Stimulated activated CD8-positive, alpha-beta memory T cell treated with anti-CD3 and anti-CD28 coated beads, Interleukin-7, amount 100 ng/mL, for 4 hours (primary cell): ENCODE measurements around the gene NEK1.

ENCODE experiments used
- DNase-seq, 2 donors: peaks; one replicate each; pipeline ENCODE4 v3.0.0-alpha.2; 2020; ENCODE audit warnings: low read depth in 2 of 2

Gene NEK1, protein sequence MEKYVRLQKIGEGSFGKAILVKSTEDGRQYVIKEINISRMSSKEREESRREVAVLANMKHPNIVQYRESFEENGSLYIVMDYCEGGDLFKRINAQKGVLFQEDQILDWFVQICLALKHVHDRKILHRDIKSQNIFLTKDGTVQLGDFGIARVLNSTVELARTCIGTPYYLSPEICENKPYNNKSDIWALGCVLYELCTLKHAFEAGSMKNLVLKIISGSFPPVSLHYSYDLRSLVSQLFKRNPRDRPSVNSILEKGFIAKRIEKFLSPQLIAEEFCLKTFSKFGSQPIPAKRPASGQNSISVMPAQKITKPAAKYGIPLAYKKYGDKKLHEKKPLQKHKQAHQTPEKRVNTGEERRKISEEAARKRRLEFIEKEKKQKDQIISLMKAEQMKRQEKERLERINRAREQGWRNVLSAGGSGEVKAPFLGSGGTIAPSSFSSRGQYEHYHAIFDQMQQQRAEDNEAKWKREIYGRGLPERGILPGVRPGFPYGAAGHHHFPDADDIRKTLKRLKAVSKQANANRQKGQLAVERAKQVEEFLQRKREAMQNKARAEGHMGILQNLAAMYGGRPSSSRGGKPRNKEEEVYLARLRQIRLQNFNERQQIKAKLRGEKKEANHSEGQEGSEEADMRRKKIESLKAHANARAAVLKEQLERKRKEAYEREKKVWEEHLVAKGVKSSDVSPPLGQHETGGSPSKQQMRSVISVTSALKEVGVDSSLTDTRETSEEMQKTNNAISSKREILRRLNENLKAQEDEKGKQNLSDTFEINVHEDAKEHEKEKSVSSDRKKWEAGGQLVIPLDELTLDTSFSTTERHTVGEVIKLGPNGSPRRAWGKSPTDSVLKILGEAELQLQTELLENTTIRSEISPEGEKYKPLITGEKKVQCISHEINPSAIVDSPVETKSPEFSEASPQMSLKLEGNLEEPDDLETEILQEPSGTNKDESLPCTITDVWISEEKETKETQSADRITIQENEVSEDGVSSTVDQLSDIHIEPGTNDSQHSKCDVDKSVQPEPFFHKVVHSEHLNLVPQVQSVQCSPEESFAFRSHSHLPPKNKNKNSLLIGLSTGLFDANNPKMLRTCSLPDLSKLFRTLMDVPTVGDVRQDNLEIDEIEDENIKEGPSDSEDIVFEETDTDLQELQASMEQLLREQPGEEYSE (N-terminal part only)

GRCh38 chr4:169611991-169612870, at the start of gene NEK1:
Gene NEK1 (minus strand): TSS chr4:169612583. CDS start chr4:169602630, 9,953 bp downstream.
- DNase-seq, result peak; percentile 72 to 83

GRCh38 chr4:169661761-169662160, 49.4 kb upstream of the NEK1 start:
- DNase-seq, result no peak

DNA sequence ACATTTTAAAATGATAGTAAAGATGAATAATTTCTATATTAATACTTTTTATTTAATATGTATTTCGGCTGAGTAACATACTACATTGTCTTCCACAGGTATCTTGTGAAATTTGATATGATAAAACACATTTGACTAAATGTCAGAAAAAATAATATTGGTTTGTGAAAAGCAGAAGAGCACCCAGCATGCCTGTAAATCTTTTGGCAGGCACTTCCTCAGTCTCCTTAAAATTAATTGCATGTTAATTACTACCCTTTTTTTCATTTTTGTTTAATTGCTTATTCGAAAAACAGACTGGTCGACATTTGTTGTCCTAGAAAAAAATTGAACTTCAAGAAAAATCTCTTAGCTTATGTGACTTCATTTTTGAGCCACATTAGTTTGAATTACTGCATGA, 48.5 kb upstream of the NEK1 start:
- DNase-seq, result no peak

- peak; percentile 57 to 68 for DNase-seq
These were observed 47.6 kb upstream of the NEK1 start for GRCh38 chr4:169659716-169660670.

DNA sequence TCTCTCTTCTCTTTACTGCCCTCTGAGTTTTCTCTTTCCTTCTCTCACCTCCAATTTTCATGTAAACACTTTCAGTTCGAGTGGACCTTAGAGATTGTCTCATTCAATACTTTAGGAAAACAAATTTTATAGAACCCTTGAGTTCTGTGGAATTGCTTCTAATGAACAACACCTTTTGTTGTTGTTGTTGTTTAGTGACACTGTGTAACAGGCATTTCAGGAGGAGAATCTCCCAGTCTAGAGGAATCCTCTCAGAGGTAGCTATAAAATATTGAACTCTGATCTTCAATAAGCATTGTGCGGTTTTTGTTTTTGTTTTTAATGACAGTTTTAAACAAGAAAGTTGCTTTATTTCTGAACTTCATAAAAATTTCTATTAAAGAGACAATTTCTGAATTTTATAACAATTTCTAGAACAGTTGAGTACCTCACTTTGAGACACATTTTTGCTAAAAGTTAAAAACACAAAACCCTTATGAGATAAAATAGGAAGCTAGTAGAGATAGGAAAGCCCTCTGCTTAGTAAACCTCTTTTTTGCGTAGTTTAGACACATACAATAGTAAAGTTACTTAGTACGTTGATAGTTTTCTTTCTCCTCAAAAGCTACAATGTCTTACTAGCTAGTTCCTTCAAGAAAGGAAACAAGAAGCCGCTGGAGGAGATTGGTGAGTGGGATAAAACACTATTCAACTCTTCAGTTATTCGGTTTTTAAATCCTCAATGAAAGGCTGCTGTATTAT, 46.8 kb upstream of the NEK1 start:
- DNase-seq, result no peak

DNA sequence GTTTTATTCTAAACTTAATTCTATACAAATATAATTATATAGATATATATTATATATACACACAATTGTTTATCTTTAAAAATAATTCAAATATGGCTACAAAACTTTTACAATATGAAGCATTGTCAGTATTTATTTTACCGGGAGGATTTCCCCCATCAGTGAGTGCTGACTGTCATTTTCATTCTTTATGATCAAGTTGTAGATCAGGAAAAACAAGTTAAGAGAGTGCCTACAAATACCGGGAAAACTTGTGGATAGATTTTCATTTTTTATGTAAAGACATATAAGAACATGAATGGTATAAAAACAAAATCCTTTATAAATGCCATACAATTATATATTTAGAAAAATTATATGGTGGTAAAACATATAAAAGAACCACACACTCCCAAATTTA, 45.8 kb upstream of the NEK1 start:
- DNase-seq, result no peak

GRCh38 chr4:169657470-169658107, 45.2 kb upstream of the NEK1 start:
- DNase-seq, result no peak

- no peak for DNase-seq
These were observed 43.0 kb upstream of the NEK1 start for GRCh38 chr4:169655401-169655800.

DNA sequence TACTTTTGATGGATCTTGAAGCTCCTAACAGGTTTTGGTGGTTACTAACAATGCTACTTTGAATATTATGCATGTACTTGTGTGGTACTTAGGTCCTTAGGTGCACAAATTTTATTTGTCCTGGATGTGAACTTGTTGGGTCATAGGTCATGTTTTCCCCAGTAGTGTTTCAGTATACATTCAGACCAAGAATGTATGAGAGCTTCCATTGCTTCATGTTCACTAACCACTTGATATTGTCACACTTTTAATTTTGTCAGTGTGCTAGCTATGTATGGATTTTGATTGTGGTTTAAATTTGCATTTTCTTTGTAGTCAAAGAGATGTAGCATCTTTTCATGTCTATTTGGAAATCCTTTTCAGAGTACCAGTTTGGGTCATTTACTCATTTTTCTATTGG, 40.2 kb upstream of the NEK1 start:
- DNase-seq, result no peak

DNA sequence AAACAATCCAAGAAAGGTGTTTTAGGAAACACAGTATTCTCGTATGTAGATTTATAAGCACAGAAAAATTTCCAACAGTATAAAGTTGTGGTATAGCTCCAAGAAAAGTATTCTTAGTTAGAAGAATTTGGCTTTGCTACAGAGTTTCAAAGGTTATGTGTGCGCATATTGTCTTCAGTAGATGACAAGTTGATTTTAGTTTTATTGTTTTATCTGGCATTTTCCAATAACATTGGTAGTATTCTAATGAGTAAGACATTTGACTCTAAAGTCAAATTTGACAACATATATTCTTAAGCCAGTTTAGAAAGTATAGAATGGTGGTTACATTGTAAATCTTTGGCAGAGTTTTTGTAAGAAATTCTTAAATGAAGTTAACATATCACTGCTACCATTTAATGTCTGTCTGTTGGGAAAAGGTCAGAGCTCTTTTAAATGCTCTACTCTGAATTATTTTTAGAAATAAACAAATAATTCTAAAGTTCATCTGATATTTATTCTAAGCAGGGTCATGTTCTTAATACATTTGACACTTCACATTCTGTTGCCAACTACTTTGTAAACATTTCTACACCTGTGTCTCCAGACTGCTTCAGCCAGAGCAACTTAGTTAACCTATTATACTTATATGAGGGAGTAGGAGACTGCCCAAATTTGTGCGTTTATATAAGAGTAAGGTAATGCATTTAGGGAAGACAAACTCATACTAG, 38.0 kb upstream of the NEK1 start:
- DNase-seq, result no peak

- no peak for DNase-seq
These were observed 37.3 kb upstream of the NEK1 start for GRCh38 chr4:169649545-169650226.

- DNase-seq, result no peak
These were observed 33.2 kb upstream of the NEK1 start for GRCh38 chr4:169645627-169646026.

GRCh38 chr4:169644802-169645201, 32.4 kb upstream of the NEK1 start:
- no peak for DNase-seq

DNA sequence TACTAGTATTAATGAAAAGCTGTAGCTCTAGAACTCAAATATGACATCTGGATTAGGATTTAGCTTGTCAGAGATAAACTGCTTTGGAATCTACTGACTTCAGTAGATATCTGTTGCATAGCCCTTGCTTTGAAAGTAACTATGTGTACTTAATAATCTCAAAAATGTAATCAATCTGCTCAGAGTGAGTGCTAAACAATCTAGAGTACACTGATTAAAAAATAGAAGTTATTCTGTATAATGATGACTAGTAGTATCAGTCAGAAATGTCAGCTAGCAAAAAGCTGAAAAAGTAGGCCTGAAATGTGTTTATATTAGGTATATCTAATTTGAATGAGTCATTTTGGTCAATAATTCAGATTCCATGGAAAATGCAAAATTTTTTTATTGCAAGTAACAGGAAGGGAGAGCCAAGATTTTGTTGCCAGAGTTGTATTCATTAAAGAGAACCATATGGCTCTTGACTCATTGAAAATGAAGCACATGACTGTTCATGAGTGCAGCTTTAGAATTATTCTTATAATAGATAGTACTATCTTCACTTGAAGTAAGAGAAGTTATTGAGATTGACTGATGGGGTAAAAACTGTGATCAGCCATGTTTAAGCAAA, 28.0 kb upstream of the NEK1 start:
- no peak for DNase-seq

DNA sequence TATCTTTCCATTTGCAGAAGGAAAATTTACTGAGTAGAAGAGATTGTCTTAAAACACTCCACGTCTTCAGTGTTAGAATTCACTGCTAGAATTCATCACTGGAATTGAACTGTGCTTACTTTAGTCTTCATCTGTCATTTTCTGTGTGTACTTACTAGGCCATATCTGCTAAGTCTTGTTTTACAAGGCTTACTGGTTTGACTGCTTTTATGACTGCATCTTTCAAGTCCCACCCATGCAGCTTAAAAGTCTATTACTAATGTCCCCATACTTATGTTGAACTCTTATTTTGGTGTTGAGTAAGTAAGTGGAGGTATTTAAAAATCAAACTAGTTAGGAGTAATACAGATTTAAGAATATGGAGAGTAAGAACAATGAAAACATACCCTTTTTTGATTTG, 22.6 kb upstream of the NEK1 start:
- no peak for DNase-seq

- no peak for DNase-seq
These were observed 20.5 kb upstream of the NEK1 start for GRCh38 chr4:169632896-169633295.

DNA sequence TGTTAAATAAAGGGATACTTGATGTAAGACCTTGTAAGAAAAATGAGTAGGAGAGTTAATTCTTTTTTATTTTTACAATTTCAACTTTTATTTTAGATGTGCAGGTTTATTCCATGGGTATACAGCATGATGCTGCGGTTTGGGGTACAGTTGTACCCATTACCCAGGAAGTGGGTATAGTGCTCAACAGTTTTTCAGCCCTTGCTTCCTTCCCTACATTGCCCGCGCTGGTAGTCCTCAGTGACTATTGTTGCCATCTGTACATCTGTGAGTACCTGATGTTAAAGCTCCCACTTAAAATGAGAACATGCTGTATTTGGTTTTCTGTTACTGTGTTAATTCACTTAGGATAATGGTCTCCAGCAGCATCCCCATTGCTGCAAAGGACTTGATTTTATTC, 17.7 kb upstream of the NEK1 start:
- no peak for DNase-seq
